ENCODE data around the gene KRTAP9-1. TPM values are rescaled to one million over a fixed set of nuclear protein-coding genes. Genes with fewer than 3 reads are reported as not detected.

The KRTAP9-1 gene
- total and polyA plus RNA-seq, 4 donors = not detected

DNA sequence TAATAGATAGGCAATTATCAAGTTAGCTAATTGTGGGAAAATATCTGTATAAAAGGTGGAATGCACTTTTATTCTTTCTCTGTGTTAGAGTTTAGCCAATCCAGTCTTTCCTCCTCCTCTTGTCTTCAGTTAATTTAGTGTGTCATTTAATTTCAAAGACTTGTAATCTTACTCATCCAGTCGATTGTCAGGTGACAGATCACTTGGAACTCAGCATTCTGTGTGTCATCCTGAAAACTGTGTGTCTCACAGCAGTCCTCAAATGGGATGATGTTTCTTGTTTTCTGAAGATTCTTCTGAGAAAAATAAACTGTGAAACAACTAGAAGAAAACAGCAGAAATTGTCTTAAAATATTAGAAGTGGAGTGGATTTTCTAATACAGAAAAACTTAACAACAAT lies 4.7 kb upstream of the KRTAP9-1 start:
- Histone ChIP-seq H3K36me3 (ENCODE audit: control insufficient read depth in 4 of 4, insufficient read depth in 3 of 4, low read depth in 1 of 4, low read length in 3 of 4) (no peaks in the 10 kb centered on the region), H3K9ac (ENCODE audit: low read depth in 1 of 2, low read length in 2 of 2) (no peak overlapping the region)
- no peak for DNase-seq (ENCODE audit: low spot score)

DNA sequence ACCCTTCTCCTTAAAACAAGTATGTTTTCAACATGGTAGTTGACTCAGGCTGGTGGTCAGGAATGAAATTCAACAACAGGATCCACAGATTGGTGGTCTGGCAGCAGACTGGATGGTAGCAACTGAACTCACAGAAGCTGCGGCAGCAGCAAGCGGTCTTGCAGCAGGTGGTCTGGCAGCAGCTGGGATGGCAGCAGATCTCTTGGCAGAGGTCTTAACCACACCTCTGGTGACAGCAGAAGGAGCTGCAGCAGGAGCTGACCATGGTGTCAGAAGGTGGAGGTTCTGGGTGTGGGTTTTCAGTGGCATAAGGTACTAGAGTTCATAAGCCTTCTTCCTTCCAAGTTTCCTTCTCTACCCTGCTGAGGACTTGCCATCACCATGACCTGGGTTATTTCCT lies 2.8 kb upstream of the KRTAP9-1 start:
- no peak for DNase-seq (ENCODE audit: low spot score)
- Histone ChIP-seq H3K4me3 (ENCODE audit: low read depth in 1 of 3, low read length in 3 of 3) (no peak overlapping the region), H3K27me3 (ENCODE audit: control insufficient read depth in 4 of 4, insufficient read depth in 4 of 4, low read length in 3 of 4) (peaks cover 0 to 12% (median 0%) of the 10 kb centered on the region in 4 donors), H3K4me1 (ENCODE audit: control insufficient read depth in 4 of 4, insufficient read depth in 4 of 4, low read length in 3 of 4) (no peaks in the 10 kb centered on the region), H3K27ac (ENCODE audit: low read depth in 1 of 2, low read length in 2 of 2) (no peak overlapping the region), H3K9ac (ENCODE audit: low read depth in 1 of 2, low read length in 2 of 2) (no peak overlapping the region), H3K36me3 (ENCODE audit: control insufficient read depth in 4 of 4, insufficient read depth in 3 of 4, low read depth in 1 of 4, low read length in 3 of 4) (no peaks in the 10 kb centered on the region), H3K9me3 (ENCODE audit: control insufficient read depth in 4 of 4, low read length in 3 of 4) (no peaks in the 10 kb centered on the region)
- 85% methylated on average over 2 of the region's 2 CpGs for WGBS
- TF ChIP-seq JUND (IDR thresholded peaks at IDR 0.05) = no peak
- TF ChIP-seq EGR1 (IDR thresholded peaks at IDR 0.05; ENCODE audit: low read depth in 2 of 2) = no peak
- no peak for TF ChIP-seq GABPA (IDR thresholded peaks at IDR 0.05 in 1 of 2, conservative IDR thresholded peaks at IDR 0.05 in 1 of 2)
- TF ChIP-seq, protein P1, sequence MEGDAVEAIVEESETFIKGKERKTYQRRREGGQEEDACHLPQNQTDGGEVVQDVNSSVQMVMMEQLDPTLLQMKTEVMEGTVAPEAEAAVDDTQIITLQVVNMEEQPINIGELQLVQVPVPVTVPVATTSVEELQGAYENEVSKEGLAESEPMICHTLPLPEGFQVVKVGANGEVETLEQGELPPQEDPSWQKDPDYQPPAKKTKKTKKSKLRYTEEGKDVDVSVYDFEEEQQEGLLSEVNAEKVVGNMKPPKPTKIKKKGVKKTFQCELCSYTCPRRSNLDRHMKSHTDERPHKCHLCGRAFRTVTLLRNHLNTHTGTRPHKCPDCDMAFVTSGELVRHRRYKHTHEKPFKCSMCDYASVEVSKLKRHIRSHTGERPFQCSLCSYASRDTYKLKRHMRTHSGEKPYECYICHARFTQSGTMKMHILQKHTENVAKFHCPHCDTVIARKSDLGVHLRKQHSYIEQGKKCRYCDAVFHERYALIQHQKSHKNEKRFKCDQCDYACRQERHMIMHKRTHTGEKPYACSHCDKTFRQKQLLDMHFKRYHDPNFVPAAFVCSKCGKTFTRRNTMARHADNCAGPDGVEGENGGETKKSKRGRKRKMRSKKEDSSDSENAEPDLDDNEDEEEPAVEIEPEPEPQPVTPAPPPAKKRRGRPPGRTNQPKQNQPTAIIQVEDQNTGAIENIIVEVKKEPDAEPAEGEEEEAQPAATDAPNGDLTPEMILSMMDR (IDR thresholded peaks at IDR 0.05; ENCODE audit: low read depth, low read length, missing input control) = no peak

More for the DNA sequence above, 4.7 kb upstream of the KRTAP9-1 start:
- peaks cover 0 to 12% (median 0%) of the 10 kb centered on the region in 4 donors for H3K27me3 ChIP-seq (ENCODE audit: control insufficient read depth in 4 of 4, insufficient read depth in 4 of 4, low read length in 3 of 4)
- H3K27ac ChIP-seq (ENCODE audit: low read depth in 1 of 2, low read length in 2 of 2) = no peak overlapping the region
- WGBS = 48% methylated on average over 1 of the region's 1 CpG
- no peaks in the 10 kb centered on the region for H3K4me1 ChIP-seq (ENCODE audit: control insufficient read depth in 4 of 4, insufficient read depth in 4 of 4, low read length in 3 of 4)
- TF ChIP-seq SP1 (IDR thresholded peaks at IDR 0.05) (no peak), FOXA2 (IDR thresholded peaks at IDR 0.05) (no peak), TAF1 (conservative IDR thresholded peaks at IDR 0.05) (no peak), RAD21 (IDR thresholded peaks at IDR 0.05) (no peak), FOXA1 (IDR thresholded peaks at IDR 0.05) (no peak), RXRA (IDR thresholded peaks at IDR 0.05) (no peak), YY1 (IDR thresholded peaks at IDR 0.05) (no peak), GABPA (IDR thresholded peaks at IDR 0.05 in 1 of 2, conservative IDR thresholded peaks at IDR 0.05 in 1 of 2) (no peak), HNF4G (IDR thresholded peaks at IDR 0.05) (no peak)
- TF ChIP-seq, protein P1 (IDR thresholded peaks at IDR 0.05; ENCODE audit: low read depth, low read length, missing input control) = no peak
- H3K4me3 ChIP-seq (ENCODE audit: low read depth in 1 of 3, low read length in 3 of 3) = no peak overlapping the region
- H3K9me3 ChIP-seq (ENCODE audit: control insufficient read depth in 4 of 4, low read length in 3 of 4) = no peaks in the 10 kb centered on the region

DNA sequence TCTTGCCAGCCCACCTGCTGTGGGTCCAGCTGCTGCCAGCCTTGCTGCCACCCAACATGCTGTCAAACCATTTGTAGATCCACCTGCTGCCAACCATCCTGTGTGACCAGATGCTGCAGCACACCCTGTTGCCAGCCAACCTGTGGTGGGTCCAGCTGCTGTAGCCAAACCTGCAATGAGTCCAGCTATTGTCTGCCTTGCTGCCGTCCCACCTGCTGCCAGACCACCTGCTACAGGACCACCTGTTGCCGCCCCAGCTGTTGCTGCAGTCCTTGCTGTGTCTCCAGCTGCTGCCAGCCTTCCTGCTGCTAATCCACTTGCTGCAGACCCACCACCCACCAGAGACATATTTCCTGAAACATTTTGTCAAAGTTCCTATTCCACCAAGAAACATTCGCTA lies 641 bp downstream of the KRTAP9-1 start:
- Histone ChIP-seq H3K36me3 (ENCODE audit: control insufficient read depth in 4 of 4, insufficient read depth in 3 of 4, low read depth in 1 of 4, low read length in 3 of 4) (no peaks in the 10 kb centered on the region), H3K4me1 (ENCODE audit: control insufficient read depth in 4 of 4, insufficient read depth in 4 of 4, low read length in 3 of 4) (no peaks in the 10 kb centered on the region), H3K4me3 (ENCODE audit: low read depth in 1 of 3, low read length in 3 of 3) (no peak overlapping the region), H3K27ac (ENCODE audit: low read depth in 1 of 2, low read length in 2 of 2) (no peak overlapping the region), H3K9ac (ENCODE audit: low read depth in 1 of 2, low read length in 2 of 2) (no peak overlapping the region), H3K27me3 (ENCODE audit: control insufficient read depth in 4 of 4, insufficient read depth in 4 of 4, low read length in 3 of 4) (peaks cover 0 to 4% (median 0%) of the 10 kb centered on the region in 4 donors), H3K9me3 (ENCODE audit: control insufficient read depth in 4 of 4, low read length in 3 of 4) (no peaks in the 10 kb centered on the region)
- WGBS = 79% methylated on average over 3 of the region's 3 CpGs
- TF ChIP-seq JUND (IDR thresholded peaks at IDR 0.05) (no peak), HNF4G (IDR thresholded peaks at IDR 0.05) (no peak), FOXA2 (IDR thresholded peaks at IDR 0.05) (no peak), HNF4A (conservative IDR thresholded peaks at IDR 0.05) (no peak)
- DNase-seq (ENCODE audit: low spot score) = no peak
